AG08395 (cell line): Measurements from ENCODE around the gene ALDH3A1.

Experiments
- DNase-seq: peaks from one replicate; pipeline ENCODE4 v3.0.0; 2012; ENCODE audit warnings: mixed read lengths, low spot score

ALDH3A1 gene

DNA sequence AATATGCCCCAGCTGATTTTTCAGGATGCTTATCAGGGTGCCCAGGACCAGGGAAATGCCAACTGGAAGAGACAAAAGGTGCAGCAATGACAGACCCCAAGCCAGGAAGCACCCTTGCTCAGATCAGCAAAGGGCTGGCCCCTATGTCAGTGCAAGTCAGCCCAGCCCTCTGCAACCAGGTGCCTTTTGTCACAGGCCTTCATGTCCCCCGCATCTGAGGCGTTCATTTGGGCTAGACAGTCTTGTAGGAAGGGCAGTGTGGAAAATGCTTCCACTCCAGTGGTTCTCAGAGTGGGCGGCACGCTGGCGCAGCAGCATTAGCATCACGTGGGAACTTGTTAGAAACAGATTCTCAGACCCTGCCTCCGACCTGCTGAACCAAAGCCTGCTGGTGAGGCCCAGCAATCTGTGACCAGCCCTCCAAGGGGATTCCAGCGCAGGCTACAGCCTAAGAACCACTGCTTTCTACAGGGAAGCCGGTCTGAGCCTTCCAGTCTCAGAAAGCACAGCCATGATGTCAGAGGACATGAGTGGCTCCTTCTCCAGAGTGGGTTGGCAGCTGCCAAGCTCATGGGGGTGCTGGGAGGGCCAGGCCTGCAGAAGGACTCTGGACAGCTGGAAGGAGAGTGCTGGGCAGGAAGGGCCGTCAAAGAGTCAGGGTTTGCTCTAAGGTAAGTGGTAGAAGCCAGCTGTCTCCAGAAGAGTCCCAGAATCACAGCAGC, 44.8 kb downstream of the ALDH3A1 start:
- no peak for DNase-seq

DNA sequence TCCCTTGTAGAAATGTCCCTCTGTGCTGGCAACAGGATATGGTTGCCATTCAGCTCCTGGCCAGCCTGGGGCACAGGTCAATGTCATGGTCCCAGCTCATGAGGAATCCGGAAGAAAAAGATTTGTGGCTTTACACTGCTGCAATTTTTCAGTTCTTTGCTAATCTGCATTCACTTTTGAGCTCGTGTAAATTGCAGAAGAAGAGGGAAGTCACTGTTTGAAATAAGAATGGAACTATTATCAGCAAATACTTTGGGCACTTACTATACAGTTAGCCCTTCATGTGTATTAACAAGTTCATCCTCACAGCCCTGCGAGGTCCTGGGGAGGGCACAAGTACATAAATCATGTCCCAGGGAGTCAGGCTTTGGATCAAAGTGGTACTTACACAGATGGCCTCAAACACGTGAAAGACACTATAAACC, 45.9 kb downstream of the ALDH3A1 start:
- DNase-seq = no peak
